ES-I3 (cell line): ENCODE data around the gene IHH.

Experiments
- H3K36me3 ChIP-seq: 2 replicates; pipeline ENCODE4 v1.6.1; 2013; ENCODE audit warnings: mild to moderate bottlenecking, low read length, control low read depth, moderate library complexity; ENCODE audit not compliant: insufficient read depth
- H3K4me1 ChIP-seq: 2 replicates; pipeline ENCODE4 v1.6.1; 2013; ENCODE audit warnings: mild to moderate bottlenecking, control low read depth, low read length; ENCODE audit not compliant: insufficient read depth
- H3K9ac ChIP-seq: 2 replicates; pipeline ENCODE4 v1.6.1; 2013; ENCODE audit warnings: low read depth, mild to moderate bottlenecking, low read length, moderate library complexity
- H3K9me3 ChIP-seq: 2 replicates; pipeline ENCODE4 v1.6.1; 2013; ENCODE audit warnings: mild to moderate bottlenecking, low read length, moderate library complexity; ENCODE audit not compliant: control insufficient read depth, insufficient read depth

Gene IHH

GRCh38 chr2:219084791-219085190 is 24.1 kb upstream of the IHH start:
- 0 out of 2 replicates have a peak, but pooled peaks cover 7% of the 10 kb centered on the region for H3K4me1 ChIP-seq
- H3K9ac ChIP-seq, result no peak overlapping the region
- no peaks in the 10 kb centered on the region for H3K9me3 ChIP-seq

DNA sequence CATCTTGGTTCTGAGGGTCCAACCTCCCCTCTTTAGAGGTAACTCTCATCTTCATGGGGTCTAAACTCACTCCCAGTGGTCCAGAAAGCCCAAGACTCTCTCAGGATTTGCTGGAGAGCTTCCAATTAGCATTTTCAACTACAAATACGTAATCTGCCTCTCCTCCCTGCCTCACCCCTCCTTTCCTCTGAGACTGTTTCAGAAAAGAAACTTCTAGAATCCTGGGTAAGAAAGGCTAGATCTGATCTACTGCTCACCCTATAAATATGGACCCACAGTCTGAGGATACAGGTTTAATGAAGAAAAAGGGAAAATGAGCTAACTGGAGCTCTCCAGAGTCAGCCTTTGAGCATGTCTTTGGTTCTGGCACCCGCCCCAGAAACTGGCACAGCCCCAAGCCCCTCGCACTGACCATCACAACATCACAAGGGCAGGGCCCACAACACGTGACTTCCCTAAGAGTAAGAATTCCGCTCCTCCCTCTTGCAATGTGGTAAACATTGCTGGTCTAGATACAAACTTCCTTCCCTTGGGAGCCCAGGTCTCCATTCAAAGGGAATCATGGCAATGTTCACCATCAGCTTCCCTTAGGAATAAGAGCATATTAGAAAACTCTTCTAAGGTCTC is 21.7 kb upstream of the IHH start:
- Histone ChIP-seq H3K9ac (no peak overlapping the region), H3K9me3 (no peaks in the 10 kb centered on the region)

More at GRCh38 chr2:219084791-219085190, 24.1 kb upstream of the IHH start:
- no peaks in the 10 kb centered on the region for H3K36me3 ChIP-seq

GRCh38 chr2:219081701-219082331 is 21.1 kb upstream of the IHH start:
- H3K9ac ChIP-seq, result no peak overlapping the region
- no peaks in the 10 kb centered on the region for H3K36me3 ChIP-seq
- no peaks in the 10 kb centered on the region for H3K9me3 ChIP-seq
- 0 out of 2 replicates have a peak, but pooled peaks cover 2% of the 10 kb centered on the region for H3K4me1 ChIP-seq

More for the DNA sequence above, 21.7 kb upstream of the IHH start:
- Histone ChIP-seq H3K4me1 (0 out of 2 replicates have a peak, but pooled peaks cover 7% of the 10 kb centered on the region), H3K36me3 (no peaks in the 10 kb centered on the region)

DNA sequence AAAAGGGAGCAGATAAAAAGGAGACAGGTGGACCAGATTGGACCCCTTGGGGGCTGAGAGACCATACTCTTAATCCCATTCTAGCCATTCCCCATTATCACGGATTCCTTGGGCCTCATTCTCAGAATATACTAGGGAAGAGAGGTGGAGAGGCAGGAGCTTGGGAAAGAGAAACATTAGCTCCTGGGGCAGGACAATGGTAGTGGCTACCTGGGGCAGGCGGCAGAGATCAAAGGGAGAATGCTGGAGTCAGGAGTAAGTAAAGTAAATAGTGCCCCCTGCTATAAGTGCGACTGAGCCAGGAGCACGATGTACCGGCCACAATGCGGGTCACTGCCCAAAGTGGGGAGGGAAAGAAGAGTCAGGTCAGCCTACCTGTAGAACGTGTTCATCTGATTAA is 20.4 kb upstream of the IHH start:
- Histone ChIP-seq H3K9ac (no peak overlapping the region), H3K36me3 (no peaks in the 10 kb centered on the region)

DNA sequence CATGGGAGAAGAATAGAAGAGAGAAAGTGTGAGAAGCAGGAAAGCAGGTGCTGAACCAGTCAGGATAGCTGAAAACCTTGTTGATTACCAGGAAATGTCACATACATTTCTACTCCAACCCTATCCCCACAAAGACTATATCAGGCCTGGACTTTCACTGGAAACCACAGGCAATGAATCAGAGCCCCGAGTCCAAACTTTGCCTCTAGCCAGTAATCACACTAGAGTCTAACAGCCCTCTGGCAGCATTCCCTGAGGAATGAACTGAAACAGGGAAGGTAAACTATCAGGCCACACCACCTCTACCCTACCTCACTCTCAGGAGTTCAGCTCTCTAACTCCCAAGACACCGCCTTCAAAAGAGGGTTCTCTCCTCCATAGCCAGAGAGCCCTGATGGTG is 18.7 kb upstream of the IHH start:
- no peak overlapping the region for H3K9ac ChIP-seq
- H3K4me1 ChIP-seq, result no peaks in the 10 kb centered on the region
- no peaks in the 10 kb centered on the region for H3K9me3 ChIP-seq
- no peaks in the 10 kb centered on the region for H3K36me3 ChIP-seq

More for the DNA sequence above, 20.4 kb upstream of the IHH start:
- no peaks in the 10 kb centered on the region for H3K4me1 ChIP-seq
- no peaks in the 10 kb centered on the region for H3K9me3 ChIP-seq

DNA sequence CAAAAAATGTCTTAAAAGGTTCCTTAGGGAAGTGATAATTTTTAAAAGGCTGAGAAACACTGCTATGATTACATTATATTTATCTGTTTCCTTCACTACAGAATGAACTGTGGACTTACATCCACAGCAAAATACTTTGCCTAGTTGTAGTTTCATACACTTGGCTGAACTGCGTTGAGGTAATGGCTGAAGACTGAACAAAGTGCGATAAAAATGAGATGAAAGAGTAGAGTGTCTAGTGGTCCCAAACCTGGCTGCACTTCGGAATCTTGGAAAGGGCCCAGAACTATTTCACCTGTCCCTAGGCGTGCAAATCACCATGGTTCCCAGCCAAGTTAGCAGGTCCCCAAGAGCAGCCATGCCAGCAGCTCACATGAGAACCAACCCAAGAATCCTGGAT is 18.2 kb upstream of the IHH start:
- no peaks in the 10 kb centered on the region for H3K36me3 ChIP-seq
- H3K9ac ChIP-seq, result no peak overlapping the region
- H3K4me1 ChIP-seq, result no peaks in the 10 kb centered on the region; the same call in 1 of the 2 replicates
- no peaks in the 10 kb centered on the region for H3K9me3 ChIP-seq

DNA sequence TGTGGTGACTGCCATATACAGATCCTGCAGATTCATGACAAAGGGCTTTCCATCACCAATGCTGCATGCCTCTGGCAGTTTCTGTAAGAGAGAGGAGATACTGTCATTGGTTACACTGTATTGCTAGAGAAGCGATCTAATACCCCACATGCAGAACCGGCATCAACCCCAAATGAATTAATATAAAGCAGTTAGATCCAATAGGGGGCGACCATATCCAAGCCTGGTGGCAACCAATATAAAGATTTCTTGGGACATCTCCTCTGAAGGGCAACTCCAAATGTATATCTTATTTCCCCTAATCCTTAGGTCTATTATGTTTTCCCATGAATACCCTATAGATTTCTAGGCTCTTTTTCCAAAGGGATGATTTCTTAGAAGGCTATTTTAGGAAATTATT is 17.4 kb upstream of the IHH start:
- Histone ChIP-seq H3K4me1 (no peaks in the 10 kb centered on the region; the same call in 1 of the 2 replicates), H3K9ac (no peak overlapping the region), H3K9me3 (no peaks in the 10 kb centered on the region), H3K36me3 (no peaks in the 10 kb centered on the region)

- H3K9ac ChIP-seq, result no peak overlapping the region
- no peaks in the 10 kb centered on the region for H3K9me3 ChIP-seq
- no peaks in the 10 kb centered on the region for H3K36me3 ChIP-seq
- H3K4me1 ChIP-seq, result no peaks in the 10 kb centered on the region; the same call in 1 of the 2 replicates
Measured at GRCh38 chr2:219076253-219076652, 15.5 kb upstream of the IHH start.

DNA sequence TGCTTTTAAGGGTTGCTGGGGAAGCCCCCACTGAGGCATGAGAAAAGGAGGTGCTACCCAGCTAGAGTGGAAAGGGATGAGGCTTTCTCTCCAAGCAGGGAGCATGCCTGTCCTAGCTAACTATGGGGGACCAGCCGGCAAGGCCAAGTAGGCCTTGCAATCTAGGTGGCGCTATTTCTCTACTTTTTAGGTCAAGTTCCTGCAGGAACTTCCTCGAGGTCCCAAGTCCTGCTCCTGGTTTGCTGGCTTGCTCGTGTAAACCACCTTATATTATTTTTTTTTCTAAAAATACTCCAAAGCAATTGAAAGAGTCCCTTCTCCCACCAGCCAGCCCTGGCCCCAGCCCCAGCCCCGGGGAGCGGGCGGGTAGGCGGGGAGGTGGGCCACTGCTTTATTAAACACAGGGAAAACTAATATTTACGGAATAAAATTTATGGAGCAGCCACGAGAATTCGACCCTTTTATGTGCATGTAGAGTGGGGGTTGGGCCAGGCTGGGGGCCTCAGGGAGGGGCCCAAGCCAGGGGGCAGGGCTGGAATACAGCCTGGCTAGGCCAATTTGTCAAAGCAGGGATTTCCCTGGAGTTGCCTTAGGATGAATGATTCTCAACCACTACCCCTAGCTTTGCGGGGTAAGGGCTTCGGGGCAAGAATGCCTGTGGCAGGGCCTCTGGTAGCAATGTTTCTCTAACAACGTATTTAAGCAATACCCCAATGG is 12.8 kb upstream of the IHH start:
- Histone ChIP-seq H3K9me3 (no peaks in the 10 kb centered on the region), H3K9ac (peak overlapping the region; percentile 9; the same call in 1 of the 2 replicates), H3K36me3 (no peaks in the 10 kb centered on the region), H3K4me1 (no peaks in the 10 kb centered on the region; the same call in 1 of the 2 replicates)

GRCh38 chr2:219072741-219073250 is 12.1 kb upstream of the IHH start:
- Histone ChIP-seq H3K4me1 (no peaks in the 10 kb centered on the region; the same call in 1 of the 2 replicates), H3K9ac (no peak overlapping the region), H3K36me3 (no peaks in the 10 kb centered on the region), H3K9me3 (no peaks in the 10 kb centered on the region)

- Histone ChIP-seq H3K9me3 (no peaks in the 10 kb centered on the region), H3K36me3 (no peaks in the 10 kb centered on the region), H3K9ac (no peak overlapping the region), H3K4me1 (no peaks in the 10 kb centered on the region; the same call in 1 of the 2 replicates)
Measured at GRCh38 chr2:219071131-219071816, 10.6 kb upstream of the IHH start.

- no peaks in the 10 kb centered on the region for H3K36me3 ChIP-seq
Measured at GRCh38 chr2:219065484-219065883, 4.8 kb upstream of the IHH start.

DNA sequence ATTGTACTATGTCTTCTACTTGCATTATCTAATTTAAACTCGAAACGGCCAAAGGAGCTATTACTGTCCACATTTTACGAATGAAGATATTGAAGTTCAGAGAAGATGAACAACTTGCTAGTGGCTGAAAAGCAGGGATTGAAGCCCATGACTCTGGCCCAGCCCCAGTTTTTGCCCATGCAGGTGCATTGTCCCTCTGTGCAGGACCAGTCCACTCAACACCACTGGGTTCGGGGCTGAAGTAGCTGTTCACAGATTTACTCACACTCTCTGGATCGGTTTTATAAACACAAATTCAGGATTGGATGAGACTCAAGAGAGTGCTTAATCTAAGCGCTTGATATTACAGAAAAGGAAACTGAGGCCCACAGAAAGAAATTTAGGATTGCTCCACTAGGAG is 1.4 kb upstream of the IHH start:
- Histone ChIP-seq H3K9ac (no peak overlapping the region), H3K36me3 (no peaks in the 10 kb centered on the region), H3K9me3 (no peaks in the 10 kb centered on the region), H3K4me1 (peaks cover 4% of the 10 kb centered on the region)

More at GRCh38 chr2:219065484-219065883, 4.8 kb upstream of the IHH start:
- Histone ChIP-seq H3K9ac (no peak overlapping the region), H3K9me3 (no peaks in the 10 kb centered on the region), H3K4me1 (no peaks in the 10 kb centered on the region; the same call in 1 of the 2 replicates)
